Skeletal muscle cell (primary cell): Measurements from ENCODE around the gene SPATA33.
"Not testable (repeated sequence)": the region's sequence is repeated elsewhere in the genome, so short reads cannot be mapped to it uniquely, and the experiment has no call there.

Experiments
- DNase-seq: peaks from one replicate; pipeline ENCODE4 v3.0.0-alpha.2; 2010; ENCODE audit warnings: low read depth
- H3K4me3 ChIP-seq: 2 replicates; pipeline ENCODE4 v1.5.1; 2011; ENCODE audit warnings: low read depth, mild to moderate bottlenecking, control low read depth, low read length, moderate library complexity

Gene SPATA33

GRCh38 chr16:89689621-89690020, 32.0 kb downstream of the SPATA33 start:
- not testable (repeated sequence) for DNase-seq

GRCh38 chr16:89690392-89690901, 32.8 kb downstream of the SPATA33 start:
- no peak for DNase-seq
- H3K4me3 ChIP-seq = no peak overlapping the region

More at GRCh38 chr16:89689621-89690020, 32.0 kb downstream of the SPATA33 start:
- H3K4me3 ChIP-seq = not testable (repeated sequence)

- no peak overlapping the region for H3K4me3 ChIP-seq
- DNase-seq = no peak
Observed at GRCh38 chr16:89691231-89691985, 33.8 kb downstream of the SPATA33 start.

- no peak for DNase-seq
- H3K4me3 ChIP-seq = no peak overlapping the region
Observed at GRCh38 chr16:89691986-89692569, 34.4 kb downstream of the SPATA33 start.

GRCh38 chr16:89693289-89693731, 35.7 kb downstream of the SPATA33 start:
- no peak for DNase-seq
- H3K4me3 ChIP-seq = no peak overlapping the region

- no peak overlapping the region for H3K4me3 ChIP-seq
- DNase-seq = no peak
Observed at GRCh38 chr16:89693931-89694783, 36.5 kb downstream of the SPATA33 start.

- DNase-seq, H3K4me3 ChIP-seq: not testable (repeated sequence)
Observed at GRCh38 chr16:89694784-89695085, 37.1 kb downstream of the SPATA33 start.

- DNase-seq = no peak
- no peak overlapping the region for H3K4me3 ChIP-seq
Observed at GRCh38 chr16:89695086-89695874, 37.6 kb downstream of the SPATA33 start.

GRCh38 chr16:89695875-89696669, 38.4 kb downstream of the SPATA33 start:
- no peak for DNase-seq
- H3K4me3 ChIP-seq = no peak overlapping the region

- H3K4me3 ChIP-seq = no peak overlapping the region
- no peak for DNase-seq
Observed at GRCh38 chr16:89696670-89697128, 39.1 kb downstream of the SPATA33 start.

- DNase-seq = no peak
- H3K4me3 ChIP-seq = no peak overlapping the region
Observed at GRCh38 chr16:89697161-89697615, 39.6 kb downstream of the SPATA33 start.

GRCh38 chr16:89697616-89698331, 40.1 kb downstream of the SPATA33 start:
- DNase-seq = no peak
- H3K4me3 ChIP-seq = no peak overlapping the region

- DNase-seq, H3K4me3 ChIP-seq: not testable (repeated sequence)
Observed at GRCh38 chr16:89698717-89699116, 41.1 kb downstream of the SPATA33 start.

GRCh38 chr16:89699629-89700099, 42.0 kb downstream of the SPATA33 start:
- not testable (repeated sequence) for DNase-seq, H3K4me3 ChIP-seq

GRCh38 chr16:89700100-89700648, 42.5 kb downstream of the SPATA33 start:
- DNase-seq = peak; percentile 87

GRCh38 chr16:89700649-89701424, 43.2 kb downstream of the SPATA33 start:
- peak overlapping the region; percentile 70 for H3K4me3 ChIP-seq
- DNase-seq = no peak

More at GRCh38 chr16:89700100-89700648, 42.5 kb downstream of the SPATA33 start:
- peak overlapping the region; percentile 70 for H3K4me3 ChIP-seq
